GM15510 (cell line): ENCODE results near the gene DDX52.

ENCODE experiments used
- POLR2A ChIP-seq: IDR thresholded peaks from 3 replicates; pipeline ENCODE4 v1.6.1; 2011; ENCODE audit warnings: borderline replicate concordance; ENCODE audit not compliant: insufficient read length; ENCODE audit errors: extremely low read depth

Gene DDX52

DNA sequence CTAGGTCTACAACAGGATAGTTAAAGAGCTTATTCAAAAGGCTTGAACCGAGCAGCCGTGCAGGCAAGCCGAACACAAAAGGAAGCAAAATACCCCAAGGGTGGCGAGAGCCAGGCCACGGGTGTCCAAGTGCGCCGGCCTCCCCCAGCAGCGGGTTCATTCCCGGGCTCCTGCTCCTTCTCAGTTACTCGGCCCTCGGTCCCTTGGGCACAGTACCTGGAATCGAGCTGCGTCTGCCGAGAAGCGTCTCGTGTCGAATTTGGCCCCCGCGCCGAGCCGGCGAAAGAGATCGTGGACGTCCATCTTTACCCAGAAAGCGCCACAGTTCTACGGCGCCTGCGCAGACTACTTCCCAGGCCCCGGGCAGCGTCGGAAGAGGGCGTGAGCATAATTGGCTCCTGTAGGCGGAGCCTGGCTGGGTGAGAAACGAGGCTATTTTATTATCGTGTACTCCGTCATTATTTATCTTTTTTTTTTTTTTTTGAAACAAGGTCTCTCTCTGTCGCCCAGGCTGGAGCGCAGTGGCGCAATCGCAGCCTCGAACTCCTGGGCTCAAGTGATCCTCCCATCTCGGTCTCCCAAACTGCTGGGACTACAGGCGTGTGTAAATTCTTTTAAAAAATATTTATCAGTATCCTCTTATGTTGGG is at the start of gene DDX52:
TSS of gene DDX52 (minus strand) at position 329 of the 649 bp plus-strand sequence. CDS start at position 303, 26 bp downstream.
- peak; percentile 75 for TF ChIP-seq POLR2A

- no peak for TF ChIP-seq POLR2A
These were observed 48.6 kb upstream of the DDX52 start for GRCh38 chr17:37691807-37692206.

DNA sequence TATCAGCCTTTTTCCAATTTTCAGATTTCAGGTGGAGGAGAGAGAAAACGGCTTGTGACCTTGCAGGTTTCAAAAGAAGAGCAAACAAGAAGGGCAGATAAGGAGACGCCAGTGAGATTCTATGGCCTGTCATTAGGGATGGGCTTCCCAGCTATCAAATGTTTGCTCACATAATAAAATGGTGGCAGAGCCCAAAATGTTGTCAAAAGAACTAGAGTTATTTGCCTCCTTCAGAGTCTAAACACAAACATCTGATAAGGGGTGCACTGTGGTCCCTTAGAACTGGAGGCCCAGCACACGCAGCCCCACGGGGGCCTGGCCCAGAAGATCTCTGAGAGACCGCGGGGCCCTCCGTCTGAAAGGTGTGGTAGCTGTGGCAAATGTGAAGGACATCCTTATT is 46.1 kb upstream of the DDX52 start:
- no peak for TF ChIP-seq POLR2A

- TF ChIP-seq POLR2A: no peak
These were observed 40.3 kb upstream of the DDX52 start for GRCh38 chr17:37683454-37683984.

DNA sequence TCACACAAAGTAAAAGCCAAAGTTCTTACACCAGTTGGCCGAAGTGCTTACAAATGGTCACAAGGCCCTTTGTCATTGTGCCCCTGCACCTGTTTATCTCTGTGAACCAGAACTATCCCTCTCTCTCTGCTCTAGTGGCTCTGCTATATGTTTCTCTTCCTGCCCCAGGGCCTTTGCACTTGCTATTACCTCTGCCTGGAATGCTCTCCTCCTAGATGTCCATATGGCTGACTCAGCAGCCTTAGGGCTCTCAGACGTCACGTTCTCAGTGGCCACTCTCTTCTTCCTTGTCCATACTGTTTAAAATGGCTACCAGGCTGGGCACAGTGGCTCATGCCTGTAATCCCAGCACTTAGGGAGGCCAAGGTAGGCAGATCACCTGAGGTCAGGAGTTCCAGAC is 38.8 kb upstream of the DDX52 start:
- TF ChIP-seq POLR2A: no peak

GRCh38 chr17:37678036-37678435 is 34.8 kb upstream of the DDX52 start:
- TF ChIP-seq POLR2A: no peak

DNA sequence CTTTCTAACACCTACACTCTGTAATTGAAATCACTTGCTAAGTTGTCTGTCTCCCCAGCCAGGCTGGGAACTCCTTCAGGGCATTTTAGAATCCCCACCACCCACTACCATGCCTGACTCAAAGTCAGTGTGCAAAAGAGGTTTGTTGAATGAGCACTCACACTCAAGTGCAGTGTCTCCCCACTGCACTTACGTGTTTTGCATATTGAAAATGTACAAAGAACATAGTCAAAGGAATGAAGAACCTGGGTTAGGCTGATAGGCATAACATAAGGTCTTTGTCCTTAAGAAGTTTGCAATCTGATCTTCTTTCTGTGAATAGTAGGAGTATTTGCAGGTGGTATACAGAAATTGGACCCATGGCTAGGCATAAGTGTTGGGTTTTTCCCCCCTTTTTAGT is 33.8 kb upstream of the DDX52 start:
- TF ChIP-seq POLR2A: no peak

DNA sequence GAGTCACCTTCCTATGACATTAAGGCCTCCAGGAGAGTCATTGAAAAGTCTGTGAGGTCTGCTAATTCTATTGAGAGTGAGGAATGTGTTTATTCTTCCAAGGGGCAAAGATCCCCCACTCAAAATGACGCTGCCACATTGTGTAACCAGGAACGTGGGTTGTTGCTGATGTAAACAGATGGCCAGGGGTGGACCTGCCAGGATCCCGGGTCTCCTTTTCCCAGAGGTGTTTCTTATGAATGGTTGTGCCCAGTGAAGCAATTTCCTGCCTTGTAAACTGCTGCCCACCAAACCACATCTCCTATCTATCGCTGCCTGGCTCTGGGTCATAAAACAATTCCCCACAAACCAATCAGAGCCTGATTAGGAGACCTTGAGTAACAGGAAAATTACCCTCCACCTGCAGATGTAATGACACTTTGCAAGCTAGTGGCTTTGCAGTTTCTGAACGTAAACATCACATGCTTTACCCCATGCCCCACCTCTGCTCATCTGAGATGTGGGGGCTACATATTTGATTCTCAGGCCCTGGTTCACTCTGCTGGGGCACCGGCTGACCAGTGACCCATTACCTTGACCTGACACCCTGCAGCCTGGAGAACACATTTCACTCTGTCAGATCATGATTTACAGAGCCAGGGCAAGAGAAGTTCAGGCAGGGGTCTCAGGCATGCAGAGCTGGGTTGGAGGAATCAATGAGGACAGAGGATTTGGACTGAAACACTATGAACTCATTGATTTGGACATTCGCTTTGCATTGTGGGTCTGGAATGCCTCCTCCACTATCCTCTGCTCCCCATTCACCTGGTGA is 33.1 kb upstream of the DDX52 start:
- no peak for TF ChIP-seq POLR2A

GRCh38 chr17:37674511-37674910 is 31.3 kb upstream of the DDX52 start:
- no peak for TF ChIP-seq POLR2A

DNA sequence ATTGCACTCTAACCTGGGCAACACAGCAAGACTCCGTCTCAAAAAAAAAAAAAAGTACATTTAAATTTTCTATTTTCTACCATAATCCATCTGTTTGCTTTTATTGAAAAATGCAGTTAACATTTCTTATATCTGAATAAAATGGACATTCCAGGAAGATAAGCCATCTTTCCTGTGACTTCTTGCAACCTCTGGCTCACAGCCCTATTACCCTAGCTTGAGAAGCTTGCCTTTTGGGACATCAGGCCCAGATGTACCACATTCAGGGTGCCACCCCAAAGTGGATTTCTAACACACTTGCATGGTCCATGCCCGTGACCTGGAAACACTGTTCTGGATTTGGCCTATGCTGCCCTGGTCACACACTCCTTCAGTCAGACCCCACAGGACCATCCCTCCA is 30.1 kb upstream of the DDX52 start:
- TF ChIP-seq POLR2A: no peak

DNA sequence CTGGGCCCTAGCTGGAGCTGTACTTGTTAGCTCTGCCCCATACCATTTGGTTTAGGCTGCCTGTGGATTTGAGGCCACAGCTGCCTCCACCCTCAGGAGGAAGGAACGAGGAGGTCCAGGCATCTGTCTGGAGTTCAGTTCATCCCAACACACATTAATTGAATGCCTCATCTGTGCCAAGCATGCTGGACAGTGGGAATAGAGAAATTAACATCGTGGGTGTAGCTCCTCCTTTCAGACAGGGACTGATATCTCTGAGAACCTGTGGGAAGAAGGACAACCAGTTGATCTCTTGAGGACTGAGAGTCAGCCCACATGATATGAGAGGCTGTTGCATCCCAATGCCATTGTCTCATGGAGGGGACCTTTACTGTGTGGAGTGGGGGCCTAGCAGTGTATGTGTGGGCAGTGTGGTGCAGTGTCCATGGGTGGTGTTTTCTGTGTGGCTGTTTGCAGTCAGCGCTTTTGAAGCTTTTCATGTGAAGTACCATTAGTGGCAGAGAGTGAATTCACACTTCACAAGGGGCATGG is 29.4 kb upstream of the DDX52 start:
- no peak for TF ChIP-seq POLR2A

- no peak for TF ChIP-seq POLR2A
These were observed 28.7 kb upstream of the DDX52 start for GRCh38 chr17:37671824-37672547.

DNA sequence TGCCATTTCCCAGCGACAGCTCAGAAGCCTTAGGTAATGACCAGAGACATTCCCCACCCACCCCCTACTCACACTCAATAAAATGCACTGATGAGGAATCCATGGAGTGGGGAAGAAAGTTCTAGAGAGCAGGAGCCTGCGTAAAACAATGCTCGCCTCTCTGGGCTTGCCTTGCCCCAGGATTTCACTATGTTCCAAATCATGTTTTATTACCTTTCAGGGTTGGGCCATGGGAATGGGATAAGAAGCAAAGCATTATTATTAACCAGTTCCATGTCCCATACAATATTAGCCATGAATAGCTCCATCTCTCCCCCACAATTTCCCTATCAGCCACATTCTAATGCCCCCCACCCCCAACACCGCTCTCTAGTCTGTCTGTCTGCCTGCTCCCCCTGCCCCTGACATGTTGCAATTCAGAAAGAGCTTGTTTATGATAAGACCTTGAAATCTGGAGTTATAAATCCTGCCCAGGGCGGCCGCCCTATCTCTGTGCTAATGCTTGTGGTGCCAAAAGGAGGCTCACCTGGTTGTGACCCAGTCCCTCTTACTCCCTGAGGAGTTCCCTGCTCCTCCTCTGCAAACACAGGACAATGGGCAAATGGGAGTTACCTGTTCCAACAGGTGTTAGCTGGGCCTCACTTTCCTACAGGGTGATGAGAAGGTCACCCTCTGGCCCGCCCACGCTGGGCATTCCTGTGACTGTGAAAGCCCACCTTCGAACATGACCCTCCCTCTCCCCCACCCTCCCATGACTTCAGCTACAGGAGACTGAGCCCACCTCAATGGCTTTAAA is 28.0 kb upstream of the DDX52 start:
- TF ChIP-seq POLR2A: no peak

GRCh38 chr17:37667039-37667438 is 23.8 kb upstream of the DDX52 start:
- TF ChIP-seq POLR2A: no peak
